HepG2 (cell line): Measurements from ENCODE around the gene INO80B. TPM values are rescaled to one million over a fixed set of nuclear protein-coding genes. Genes with fewer than 3 reads are reported as not detected.

Experiments used
- CBX1 ChIP-seq: IDR thresholded peaks from one replicate; pipeline ENCODE4 v1.6.1; 2016; ENCODE audit warnings: antibody characterized with exemption, low read depth
- CBX5 ChIP-seq: sonication (generic); formaldehyde crosslinking; IDR thresholded peaks from 2 replicates; pipeline ENCODE4 v1.4.0; 2020; ENCODE audit warnings: missing genetic modification reagents, borderline replicate concordance
- CEBPB ChIP-seq: IDR thresholded peaks from 2 replicates; pipeline ENCODE4 v1.6.1; 2011; ENCODE audit warnings: low read depth, low read length, improper control_type of control experiment, borderline replicate concordance
- EP300 ChIP-seq, 3 experiments: sonication (generic) in 1 of 3; formaldehyde crosslinking in 1 of 3; IDR thresholded peaks; 2 replicates each; pipeline versions ENCODE4 v1.5.1 to v1.6.1; 2011 to 2020; ENCODE audit warnings: low read depth in 2 of 3, low read length in 2 of 3, borderline replicate concordance in 1 of 3, improper control_type of control experiment in 1 of 3, mild to moderate bottlenecking in 1 of 3, missing genetic modification reagents in 1 of 3, moderate library complexity in 1 of 3
- FOXA1 ChIP-seq, 2 experiments: fragments of 450-650 bp in 1 of 2; sonication (generic) in 1 of 2; formaldehyde crosslinking in 1 of 2; IDR thresholded peaks; 2 replicates each; pipeline versions ENCODE4 v1.4.0 to v1.6.1; 2016 to 2020; ENCODE audit warnings: missing genetic modification reagents in 1 of 2
- KAT7 ChIP-seq: IDR thresholded peaks from 2 replicates; pipeline ENCODE4 v1.6.1; 2018; ENCODE audit warnings: borderline replicate concordance, missing compliant biosample characterization
- NCOA5 ChIP-seq: sonication (generic); formaldehyde crosslinking; IDR thresholded peaks from 2 replicates; pipeline ENCODE4 v1.4.0; 2020; ENCODE audit warnings: missing genetic modification reagents
- NFKBIZ ChIP-seq: IDR thresholded peaks from 2 replicates; pipeline ENCODE4 v1.6.1; 2018; ENCODE audit warnings: missing genetic modification reagents, missing compliant biosample characterization
- NONO ChIP-seq, 2 experiments: fragments of 450-650 bp in 1 of 2; sonication (generic) in 1 of 2; formaldehyde crosslinking in 1 of 2; IDR thresholded peaks in 1 of 2; conservative IDR thresholded peaks in 1 of 2; 2 replicates each; pipeline versions ENCODE4 v1.6.1 to v1.8.0; 2017 to 2022; ENCODE audit warnings: mild to moderate bottlenecking in 1 of 2, missing genetic modification reagents in 1 of 2, moderate library complexity in 1 of 2
- RBM39 ChIP-seq: fragments of 200-400 bp; formaldehyde crosslinking; IDR thresholded peaks from one replicate; pipeline ENCODE4 v1.6.1; 2018; ENCODE audit warnings: antibody characterized with exemption, mild to moderate bottlenecking, low read depth, low read length; ENCODE audit not compliant: poor library complexity, severe bottlenecking
- SP4 ChIP-seq: sonication (generic); formaldehyde crosslinking; IDR thresholded peaks from 2 replicates; pipeline ENCODE4 v1.8.1; 2023; ENCODE audit warnings: mild to moderate bottlenecking, missing genetic modification reagents
- ZNF496 ChIP-seq: sonication (generic); formaldehyde crosslinking; IDR thresholded peaks from 2 replicates; pipeline ENCODE4 v1.8.1; 2023; ENCODE audit warnings: mild to moderate bottlenecking, moderate library complexity, missing genetic modification reagents; ENCODE audit not compliant: insufficient replicate concordance
- ZNF605 ChIP-seq: sonication (generic); formaldehyde crosslinking; IDR thresholded peaks from 2 replicates; pipeline ENCODE4 v1.8.0; 2022; ENCODE audit warnings: mild to moderate bottlenecking, missing genetic modification reagents
- ZSCAN30 ChIP-seq: sonication (generic); formaldehyde crosslinking; IDR thresholded peaks from 2 replicates; pipeline ENCODE4 v1.5.0; 2020; ENCODE audit warnings: mild to moderate bottlenecking, missing genetic modification reagents
- polyA plus RNA-seq, 8 experiments: library from polyadenylated mRNA; depleted of rRNA in 3 of 8; stranded (reverse) in 7 of 8; unstranded in 1 of 8; fragments of >200 nt; fragmentation: Illumina TruSeq in 4 of 8; extraction: Trizol in 4 of 8; gene quantifications; 2 replicates each; pipeline versions ENCODE4 v1.2.1 to v1.2.3, GENCODE V29; 2011 to 2016; ENCODE audit warnings: low read depth in 4 of 8, missing spikeins in 1 of 8, mixed read lengths in 1 of 8; ENCODE audit not compliant: insufficient read depth in 1 of 8
- total RNA-seq, 5 experiments: library from RNA; depleted of rRNA; stranded (reverse); fragments of >200 nt; fragmentation: Illumina TruSeq; extraction: Trizol; gene quantifications; 2 replicates each; pipeline ENCODE4 v1.2.3, GENCODE V29; 2016; ENCODE audit warnings: low read depth in 1 of 5
- TF ChIP-seq, protein P1 (sequence below): sonication (generic); formaldehyde crosslinking; conservative IDR thresholded peaks from 2 replicates; pipeline ENCODE4 v1.8.0; 2022; ENCODE audit warnings: mild to moderate bottlenecking, moderate library complexity, missing genetic modification reagents
- TF ChIP-seq, protein P2 (sequence below): sonication (generic); formaldehyde crosslinking; IDR thresholded peaks from 2 replicates; pipeline ENCODE4 v1.5.0; 2020; ENCODE audit warnings: mild to moderate bottlenecking, missing genetic modification reagents
- TF ChIP-seq, protein P3 (sequence below): sonication (generic); formaldehyde crosslinking; IDR thresholded peaks from 2 replicates; pipeline ENCODE4 v1.8.0; 2022; ENCODE audit warnings: low read depth, missing genetic modification reagents
- TF ChIP-seq, protein P4 (sequence below): conservative IDR thresholded peaks from 2 replicates; pipeline ENCODE4 v1.6.1; 2018; ENCODE audit warnings: missing genetic modification reagents
- TF ChIP-seq, protein P5 (sequence below): sonication (generic); formaldehyde crosslinking; IDR thresholded peaks from 2 replicates; pipeline ENCODE4 v1.8.0; 2022; ENCODE audit warnings: missing genetic modification reagents, mild to moderate bottlenecking, borderline replicate concordance

Gene INO80B
- total and polyA plus RNA-seq, 2 of the 13 experiments (the other 11 are each of a cell fraction or from before 2014, with no cell fraction given) = 6.2 to 14.5 TPM

DNA sequence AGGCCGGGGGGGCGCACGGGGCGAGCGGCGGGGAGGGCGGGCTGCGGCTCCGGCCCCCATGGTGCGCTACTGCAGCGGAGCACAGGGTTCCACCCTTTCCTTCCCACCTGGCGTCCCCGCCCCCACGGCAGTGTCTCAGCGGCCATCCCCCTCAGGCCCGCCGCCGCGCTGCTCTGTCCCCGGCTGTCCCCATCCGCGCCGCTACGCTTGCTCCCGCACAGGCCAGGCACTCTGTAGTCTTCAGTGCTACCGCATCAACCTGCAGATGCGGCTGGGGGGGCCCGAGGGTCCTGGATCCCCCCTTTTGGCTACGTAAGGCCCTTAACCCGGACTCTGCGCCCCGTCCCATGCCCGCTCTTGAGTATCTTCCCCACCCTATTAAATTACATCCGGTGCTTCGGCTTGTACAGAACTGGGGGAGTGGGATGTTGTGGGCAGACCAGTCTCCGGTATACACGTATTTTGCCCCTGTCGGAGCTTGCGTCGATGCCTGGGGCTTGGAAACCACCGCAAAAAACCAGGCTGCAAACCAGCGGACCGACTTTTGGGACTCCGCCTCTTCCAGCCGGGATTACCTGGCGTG, 2.8 kb downstream of the INO80B start (continued):
- TF ChIP-seq, protein P1, sequence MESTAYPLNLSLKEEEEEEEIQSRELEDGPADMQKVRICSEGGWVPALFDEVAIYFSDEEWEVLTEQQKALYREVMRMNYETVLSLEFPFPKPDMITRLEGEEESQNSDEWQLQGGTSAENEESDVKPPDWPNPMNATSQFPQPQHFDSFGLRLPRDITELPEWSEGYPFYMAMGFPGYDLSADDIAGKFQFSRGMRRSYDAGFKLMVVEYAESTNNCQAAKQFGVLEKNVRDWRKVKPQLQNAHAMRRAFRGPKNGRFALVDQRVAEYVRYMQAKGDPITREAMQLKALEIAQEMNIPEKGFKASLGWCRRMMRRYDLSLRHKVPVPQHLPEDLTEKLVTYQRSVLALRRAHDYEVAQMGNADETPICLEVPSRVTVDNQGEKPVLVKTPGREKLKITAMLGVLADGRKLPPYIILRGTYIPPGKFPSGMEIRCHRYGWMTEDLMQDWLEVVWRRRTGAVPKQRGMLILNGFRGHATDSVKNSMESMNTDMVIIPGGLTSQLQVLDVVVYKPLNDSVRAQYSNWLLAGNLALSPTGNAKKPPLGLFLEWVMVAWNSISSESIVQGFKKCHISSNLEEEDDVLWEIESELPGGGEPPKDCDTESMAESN (CRISPR knock-in tag) = no peak; the same call in 1 of the 2 replicates
- peak; percentile 73 for TF ChIP-seq RBM39
- 0 out of 2 replicates have a peak, but pooled peaks have one; percentile 54 for TF ChIP-seq SP4
- no peak for TF ChIP-seq EP300 (IDR thresholded peaks at IDR 0.05; ENCODE audit: low read depth in 2 of 2, low read length in 2 of 2)
- TF ChIP-seq EP300 (CRISPR knock-in tag; IDR thresholded peaks at IDR 0.05; ENCODE audit: borderline replicate concordance) = no peak
- 0 out of 2 replicates have a peak, but pooled peaks have one; percentile 25 for TF ChIP-seq NFKBIZ (CRISPR knock-in tag)
- peak; percentile 46; the same call in 1 of the 2 replicates for TF ChIP-seq CBX5 (CRISPR knock-in tag)
- TF ChIP-seq, protein P2, sequence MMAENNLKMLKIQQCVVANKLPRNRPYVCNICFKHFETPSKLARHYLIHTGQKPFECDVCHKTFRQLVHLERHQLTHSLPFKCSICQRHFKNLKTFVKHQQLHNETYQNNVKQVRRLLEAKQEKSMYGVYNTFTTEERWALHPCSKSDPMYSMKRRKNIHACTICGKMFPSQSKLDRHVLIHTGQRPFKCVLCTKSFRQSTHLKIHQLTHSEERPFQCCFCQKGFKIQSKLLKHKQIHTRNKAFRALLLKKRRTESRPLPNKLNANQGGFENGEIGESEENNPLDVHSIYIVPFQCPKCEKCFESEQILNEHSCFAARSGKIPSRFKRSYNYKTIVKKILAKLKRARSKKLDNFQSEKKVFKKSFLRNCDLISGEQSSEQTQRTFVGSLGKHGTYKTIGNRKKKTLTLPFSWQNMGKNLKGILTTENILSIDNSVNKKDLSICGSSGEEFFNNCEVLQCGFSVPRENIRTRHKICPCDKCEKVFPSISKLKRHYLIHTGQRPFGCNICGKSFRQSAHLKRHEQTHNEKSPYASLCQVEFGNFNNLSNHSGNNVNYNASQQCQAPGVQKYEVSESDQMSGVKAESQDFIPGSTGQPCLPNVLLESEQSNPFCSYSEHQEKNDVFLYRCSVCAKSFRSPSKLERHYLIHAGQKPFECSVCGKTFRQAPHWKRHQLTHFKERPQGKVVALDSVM (CRISPR knock-in tag) = peak; percentile 77; the same call in 1 of the 2 replicates
- TF ChIP-seq, protein P3, sequence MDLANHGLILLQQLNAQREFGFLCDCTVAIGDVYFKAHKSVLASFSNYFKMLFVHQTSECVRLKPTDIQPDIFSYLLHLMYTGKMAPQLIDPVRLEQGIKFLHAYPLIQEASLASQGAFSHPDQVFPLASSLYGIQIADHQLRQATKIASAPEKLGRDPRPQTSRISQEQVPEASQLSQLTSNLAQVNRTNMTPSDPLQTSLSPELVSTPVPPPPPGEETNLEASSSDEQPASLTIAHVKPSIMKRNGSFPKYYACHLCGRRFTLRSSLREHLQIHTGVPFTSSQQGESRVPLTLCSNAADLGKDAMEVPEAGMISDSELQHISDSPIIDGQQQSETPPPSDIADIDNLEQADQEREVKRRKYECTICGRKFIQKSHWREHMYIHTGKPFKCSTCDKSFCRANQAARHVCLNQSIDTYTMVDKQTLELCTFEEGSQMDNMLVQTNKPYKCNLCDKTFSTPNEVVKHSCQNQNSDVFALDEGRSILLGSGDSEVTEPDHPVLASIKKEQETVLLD (CRISPR knock-in tag) = peak; percentile 66; the same call in 1 of the 2 replicates
- TF ChIP-seq ZNF496 (CRISPR knock-in tag) = no peak
- TF ChIP-seq ZSCAN30 = 0 out of 2 replicates have a peak, but pooled peaks have one; percentile 36
- TF ChIP-seq ZNF605 = peak; percentile 94
- TF ChIP-seq CEBPB = no peak
- TF ChIP-seq, protein P4, sequence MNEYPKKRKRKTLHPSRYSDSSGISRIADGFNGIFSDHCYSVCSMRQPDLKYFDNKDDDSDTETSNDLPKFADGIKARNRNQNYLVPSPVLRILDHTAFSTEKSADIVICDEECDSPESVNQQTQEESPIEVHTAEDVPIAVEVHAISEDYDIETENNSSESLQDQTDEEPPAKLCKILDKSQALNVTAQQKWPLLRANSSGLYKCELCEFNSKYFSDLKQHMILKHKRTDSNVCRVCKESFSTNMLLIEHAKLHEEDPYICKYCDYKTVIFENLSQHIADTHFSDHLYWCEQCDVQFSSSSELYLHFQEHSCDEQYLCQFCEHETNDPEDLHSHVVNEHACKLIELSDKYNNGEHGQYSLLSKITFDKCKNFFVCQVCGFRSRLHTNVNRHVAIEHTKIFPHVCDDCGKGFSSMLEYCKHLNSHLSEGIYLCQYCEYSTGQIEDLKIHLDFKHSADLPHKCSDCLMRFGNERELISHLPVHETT = no peak
- TF ChIP-seq CBX1 = peak; percentile 24
- TF ChIP-seq, protein P5, sequence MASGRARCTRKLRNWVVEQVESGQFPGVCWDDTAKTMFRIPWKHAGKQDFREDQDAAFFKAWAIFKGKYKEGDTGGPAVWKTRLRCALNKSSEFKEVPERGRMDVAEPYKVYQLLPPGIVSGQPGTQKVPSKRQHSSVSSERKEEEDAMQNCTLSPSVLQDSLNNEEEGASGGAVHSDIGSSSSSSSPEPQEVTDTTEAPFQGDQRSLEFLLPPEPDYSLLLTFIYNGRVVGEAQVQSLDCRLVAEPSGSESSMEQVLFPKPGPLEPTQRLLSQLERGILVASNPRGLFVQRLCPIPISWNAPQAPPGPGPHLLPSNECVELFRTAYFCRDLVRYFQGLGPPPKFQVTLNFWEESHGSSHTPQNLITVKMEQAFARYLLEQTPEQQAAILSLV (CRISPR knock-in tag) = peak; percentile 74; the same call in 1 of the 2 replicates
- peak; percentile 88; the same call in 1 of the 2 replicates for TF ChIP-seq KAT7 (CRISPR knock-in tag)
- no peak for TF ChIP-seq NCOA5 (CRISPR knock-in tag)
- no peak for TF ChIP-seq FOXA1 (IDR thresholded peaks at IDR 0.05)
- peak; percentile 37; the same call in 1 of the 2 replicates for TF ChIP-seq FOXA1 (CRISPR knock-in tag; IDR thresholded peaks at IDR 0.05)
- no peak for TF ChIP-seq NONO (IDR thresholded peaks at IDR 0.05)
- peak; percentile 46; the same call in 1 of the 2 replicates for TF ChIP-seq NONO (CRISPR knock-in tag; conservative IDR thresholded peaks at IDR 0.05)
